Measurements from ENCODE around the gene SLC15A4.

The SLC15A4 gene

GRCh38 chr12:128791395-128792322 lies 32.1 kb downstream of the SLC15A4 start:
- no peak overlapping the region for H4K8ac ChIP-seq (ENCODE audit: low read depth, low read length)
- H3K23ac ChIP-seq (ENCODE audit: low read length) = no peak overlapping the region
- H2BK12ac ChIP-seq (ENCODE audit: low read length) = no peak overlapping the region
- H2BK5ac ChIP-seq (ENCODE audit: low read depth, low read length, poor library complexity) = no peak overlapping the region
- no peaks in the 10 kb centered on the region for H3K79me2 ChIP-seq (ENCODE audit: control insufficient read depth, insufficient read depth, low read length, poor library complexity)
- peaks cover 0 to under 1% of the 10 kb centered on the region in 2 experiments for H3K4me1 ChIP-seq (ENCODE audit: control insufficient read depth in 1 of 2, insufficient read depth in 2 of 2, low read length in 2 of 2)
- H2AFZ ChIP-seq (ENCODE audit: insufficient read depth, low read length, poor library complexity) = no peak overlapping the region
- H3K18ac ChIP-seq (ENCODE audit: low read length) = no peak overlapping the region
- no peak overlapping the region for H3K4me2 ChIP-seq (ENCODE audit: low read length)
- H3K4ac ChIP-seq (ENCODE audit: low read depth, low read length) = no peak overlapping the region
- no peaks in the 10 kb centered on the region for H3K27me3 ChIP-seq (ENCODE audit: insufficient read depth, low read length)
- no peaks in the 10 kb centered on the region for H3K9me3 ChIP-seq (ENCODE audit: insufficient read depth, low read depth, low read length)
- no peak overlapping the region for H4K12ac ChIP-seq (ENCODE audit: low read depth, low read length)
- H3K4me3 ChIP-seq (ENCODE audit: low read depth, low read length) = no peak overlapping the region
- no peak overlapping the region for H3K9ac ChIP-seq (ENCODE audit: low read length)
- no peaks in the 10 kb centered on the region for H3K79me1 ChIP-seq (ENCODE audit: low read length)
- peaks cover 40% of the 10 kb centered on the region in 2 experiments for H3K36me3 ChIP-seq (ENCODE audit: control insufficient read depth in 1 of 2, insufficient read depth in 2 of 2, low read length in 2 of 2)
- DNase-seq = no peak
- H3K27ac ChIP-seq (ENCODE audit: low read depth, low read length) = no peak overlapping the region
- no peak overlapping the region for H4K91ac ChIP-seq (ENCODE audit: low read depth, low read length)
- H3K14ac ChIP-seq (ENCODE audit: low read length) = no peak overlapping the region
- WGBS (ENCODE audit: extremely low coverage, insufficient coverage, insufficient read length) = no CpG with 5 or more reads among the region's 24 CpGs
- H2AK5ac ChIP-seq (ENCODE audit: low read length) = no peak overlapping the region
- H2BK120ac ChIP-seq (ENCODE audit: insufficient read depth, low read length, poor library complexity) = no peak overlapping the region

- H3K18ac ChIP-seq (ENCODE audit: low read length) = no peak overlapping the region
- no CpG with 5 or more reads among the region's 15 CpGs for WGBS (ENCODE audit: extremely low coverage, insufficient coverage, insufficient read length)
- peaks cover 37% of the 10 kb centered on the region in 2 experiments for H3K36me3 ChIP-seq (ENCODE audit: control insufficient read depth in 1 of 2, insufficient read depth in 2 of 2, low read length in 2 of 2)
- no peak overlapping the region for H2BK12ac ChIP-seq (ENCODE audit: low read length)
- H3K4ac ChIP-seq (ENCODE audit: low read depth, low read length) = no peak overlapping the region
- H3K9me3 ChIP-seq (ENCODE audit: insufficient read depth, low read depth, low read length) = no peaks in the 10 kb centered on the region
- no peak overlapping the region for H4K12ac ChIP-seq (ENCODE audit: low read depth, low read length)
- H3K14ac ChIP-seq (ENCODE audit: low read length) = no peak overlapping the region
- H3K27ac ChIP-seq (ENCODE audit: low read depth, low read length) = no peak overlapping the region
- DNase-seq = no peak
- H2AFZ ChIP-seq (ENCODE audit: insufficient read depth, low read length, poor library complexity) = no peak overlapping the region
- H3K4me3 ChIP-seq (ENCODE audit: low read depth, low read length) = no peak overlapping the region
- no peaks in the 10 kb centered on the region for H3K79me2 ChIP-seq (ENCODE audit: control insufficient read depth, insufficient read depth, low read length, poor library complexity)
- no peak overlapping the region for H2BK120ac ChIP-seq (ENCODE audit: insufficient read depth, low read length, poor library complexity)
- H3K4me2 ChIP-seq (ENCODE audit: low read length) = no peak overlapping the region
- H2BK5ac ChIP-seq (ENCODE audit: low read depth, low read length, poor library complexity) = no peak overlapping the region
- no peak overlapping the region for H4K91ac ChIP-seq (ENCODE audit: low read depth, low read length)
- no peaks in the 10 kb centered on the region for H3K79me1 ChIP-seq (ENCODE audit: low read length)
- H2AK5ac ChIP-seq (ENCODE audit: low read length) = no peak overlapping the region
- H3K27me3 ChIP-seq (ENCODE audit: insufficient read depth, low read length) = no peaks in the 10 kb centered on the region
- no peaks in the 10 kb centered on the region for H3K4me1 ChIP-seq (ENCODE audit: control insufficient read depth in 1 of 2, insufficient read depth in 2 of 2, low read length in 2 of 2)
- no peak overlapping the region for H3K23ac ChIP-seq (ENCODE audit: low read length)
- H4K8ac ChIP-seq (ENCODE audit: low read depth, low read length) = no peak overlapping the region
- H3K9ac ChIP-seq (ENCODE audit: low read length) = no peak overlapping the region
These were observed 32.9 kb downstream of the SLC15A4 start for GRCh38 chr12:128790653-128791373.

- H3K14ac ChIP-seq (ENCODE audit: low read length) = no peak overlapping the region
- H2BK12ac ChIP-seq (ENCODE audit: low read length) = no peak overlapping the region
- H4K12ac ChIP-seq (ENCODE audit: low read depth, low read length) = no peak overlapping the region
- no peak overlapping the region for H4K91ac ChIP-seq (ENCODE audit: low read depth, low read length)
- no peak overlapping the region for H3K9ac ChIP-seq (ENCODE audit: low read length)
- H3K79me1 ChIP-seq (ENCODE audit: low read length) = no peaks in the 10 kb centered on the region
- H3K4me2 ChIP-seq (ENCODE audit: low read length) = no peak overlapping the region
- DNase-seq = no peak
- H3K36me3 ChIP-seq (ENCODE audit: control insufficient read depth in 1 of 2, insufficient read depth in 2 of 2, low read length in 2 of 2) = peaks cover 31 to 32% of the 10 kb centered on the region in 2 experiments
- H4K8ac ChIP-seq (ENCODE audit: low read depth, low read length) = no peak overlapping the region
- H3K18ac ChIP-seq (ENCODE audit: low read length) = no peak overlapping the region
- H3K4me1 ChIP-seq (ENCODE audit: control insufficient read depth in 1 of 2, insufficient read depth in 2 of 2, low read length in 2 of 2) = no peaks in the 10 kb centered on the region
- no CpG with 5 or more reads among the region's 11 CpGs for WGBS (ENCODE audit: extremely low coverage, insufficient coverage, insufficient read length)
- no peak overlapping the region for H2AFZ ChIP-seq (ENCODE audit: insufficient read depth, low read length, poor library complexity)
- no peak overlapping the region for H2AK5ac ChIP-seq (ENCODE audit: low read length)
- H3K27me3 ChIP-seq (ENCODE audit: insufficient read depth, low read length) = no peaks in the 10 kb centered on the region
- H3K23ac ChIP-seq (ENCODE audit: low read length) = no peak overlapping the region
- no peaks in the 10 kb centered on the region for H3K79me2 ChIP-seq (ENCODE audit: control insufficient read depth, insufficient read depth, low read length, poor library complexity)
- H3K4ac ChIP-seq (ENCODE audit: low read depth, low read length) = no peak overlapping the region
- no peaks in the 10 kb centered on the region for H3K9me3 ChIP-seq (ENCODE audit: insufficient read depth, low read depth, low read length)
- no peak overlapping the region for H2BK5ac ChIP-seq (ENCODE audit: low read depth, low read length, poor library complexity)
- no peak overlapping the region for H2BK120ac ChIP-seq (ENCODE audit: insufficient read depth, low read length, poor library complexity)
- H3K4me3 ChIP-seq (ENCODE audit: low read depth, low read length) = no peak overlapping the region
- H3K27ac ChIP-seq (ENCODE audit: low read depth, low read length) = no peak overlapping the region
These were observed 33.5 kb downstream of the SLC15A4 start for GRCh38 chr12:128790221-128790620.

- H2AFZ ChIP-seq (ENCODE audit: insufficient read depth, low read length, poor library complexity) = no peak overlapping the region
- H3K4me2 ChIP-seq (ENCODE audit: low read length) = no peak overlapping the region
- H3K27ac ChIP-seq (ENCODE audit: low read depth, low read length) = no peak overlapping the region
- H2BK120ac ChIP-seq (ENCODE audit: insufficient read depth, low read length, poor library complexity) = no peak overlapping the region
- no peak overlapping the region for H2BK5ac ChIP-seq (ENCODE audit: low read depth, low read length, poor library complexity)
- peaks cover 25 to 26% of the 10 kb centered on the region in 2 experiments for H3K36me3 ChIP-seq (ENCODE audit: control insufficient read depth in 1 of 2, insufficient read depth in 2 of 2, low read length in 2 of 2)
- no peaks in the 10 kb centered on the region for H3K27me3 ChIP-seq (ENCODE audit: insufficient read depth, low read length)
- no peak overlapping the region for H3K4me3 ChIP-seq (ENCODE audit: low read depth, low read length)
- no peak overlapping the region for H3K14ac ChIP-seq (ENCODE audit: low read length)
- H4K8ac ChIP-seq (ENCODE audit: low read depth, low read length) = no peak overlapping the region
- DNase-seq = no peak
- H3K18ac ChIP-seq (ENCODE audit: low read length) = no peak overlapping the region
- no peak overlapping the region for H4K91ac ChIP-seq (ENCODE audit: low read depth, low read length)
- H4K12ac ChIP-seq (ENCODE audit: low read depth, low read length) = no peak overlapping the region
- no peaks in the 10 kb centered on the region for H3K79me1 ChIP-seq (ENCODE audit: low read length)
- H2BK12ac ChIP-seq (ENCODE audit: low read length) = no peak overlapping the region
- no peaks in the 10 kb centered on the region for H3K4me1 ChIP-seq (ENCODE audit: control insufficient read depth in 1 of 2, insufficient read depth in 2 of 2, low read length in 2 of 2)
- H2AK5ac ChIP-seq (ENCODE audit: low read length) = no peak overlapping the region
- no peak overlapping the region for H3K4ac ChIP-seq (ENCODE audit: low read depth, low read length)
- no peak overlapping the region for H3K9ac ChIP-seq (ENCODE audit: low read length)
- H3K23ac ChIP-seq (ENCODE audit: low read length) = no peak overlapping the region
- WGBS (ENCODE audit: extremely low coverage, insufficient coverage, insufficient read length) = no CpG with 5 or more reads among the region's 12 CpGs
- H3K79me2 ChIP-seq (ENCODE audit: control insufficient read depth, insufficient read depth, low read length, poor library complexity) = no peaks in the 10 kb centered on the region
- H3K9me3 ChIP-seq (ENCODE audit: insufficient read depth, low read depth, low read length) = no peaks in the 10 kb centered on the region
These were observed 34.3 kb downstream of the SLC15A4 start for GRCh38 chr12:128789356-128789929.
